Psoas muscle (tissue), 8 donors: Measurements from ENCODE around the gene PODXL2. TPM values are rescaled to one million over a fixed set of nuclear protein-coding genes. Genes with fewer than 3 reads are reported as not detected.
A peak's percentile ranks its signal among the peaks of the same experiment; 100 is the strongest.
"Not testable (repeated sequence)": the region's sequence is repeated elsewhere in the genome, so short reads cannot be mapped to it uniquely, and the experiment has no call there.

Source experiments
- ATAC-seq, 4 donors: fragments of 200-7000 bp; cut with Tn5 transposase; one replicate each; pipeline ENCODE4 v1.9.1; 2020; ENCODE audit warnings: moderate library complexity in 3 of 4, mild to moderate bottlenecking in 2 of 4
- DNase-seq, 2 donors: peaks; one replicate each; pipeline ENCODE4 v3.0.0-alpha.2; 2020
- H3K27ac ChIP-seq: fragments of 200-600 bp; one replicate; pipeline ENCODE4 v1.8.0; 2022
- H3K27me3 ChIP-seq, 3 donors: fragments of 200-600 bp in 1 of 3; one replicate each; pipeline versions ENCODE4 v1.6.1 to v1.8.0; 2013 to 2022; ENCODE audit warnings: low read length in 2 of 3, mild to moderate bottlenecking in 2 of 3, moderate library complexity in 1 of 3; ENCODE audit not compliant: insufficient read depth in 3 of 3
- H3K36me3 ChIP-seq, 2 donors: fragments of 200-600 bp in 1 of 2; one replicate each; pipeline versions ENCODE4 v1.6.1 to v1.8.0; 2013 to 2022; ENCODE audit warnings: low read depth in 1 of 2, mild to moderate bottlenecking in 1 of 2, moderate library complexity in 1 of 2; ENCODE audit not compliant: insufficient read depth in 1 of 2
- H3K4me1 ChIP-seq: fragments of 200-600 bp; one replicate; pipeline ENCODE4 v1.8.0; 2022
- H3K4me3 ChIP-seq: fragments of 200-600 bp; one replicate; pipeline ENCODE4 v1.8.0; 2022; ENCODE audit warnings: mild to moderate bottlenecking
- H3K9me3 ChIP-seq: fragments of 200-600 bp; one replicate; pipeline ENCODE4 v1.8.0; 2022
- WGBS, 3 donors: extraction: QIAGEN DNeasy Blood & Tissue Kit; methylation state at CpG; one replicate each; pipeline versions ENCODE4 v1.1.6 to v1.1.7; 2013; 5-methylcytosine and 5-hydroxymethylcytosine counted together
- intact Hi-C, 2 donors: fragments of 100-400 bp; cut with DNase I; formaldehyde crosslinking; loops; one replicate each; pipeline versions ENCODE4 v1.11.0 to v1.14.2; 2022
- polyA plus RNA-seq, 3 donors: library from polyadenylated mRNA; stranded (reverse); fragments of 200-250 nt; gene quantifications; one replicate each; pipeline ENCODE4 v1.2.3, GENCODE V29; 2013
- total RNA-seq, 4 donors: library from RNA; stranded (reverse); fragmentation: NEBNext Ultra II Directional in 2 of 4; extraction: Animal tissue kit (Norgen Biotek cat#: 25700) in 2 of 4; gene quantifications; one replicate each; pipeline versions ENCODE4 v1.2.1 to v1.2.4, GENCODE V29; 2021 to 2023
- TF ChIP-seq, protein P1 (sequence below): fragments of 200-600 bp; IDR thresholded peaks from one replicate; pipeline ENCODE4 v1.8.0; 2022; ENCODE audit warnings: antibody characterized with exemption
- donor health status: healthy with polysubstance abuse.
- donor health status: DM: no; HTN: no; CAD: no; lungs with moderate emphysema.
- donor health status: Bipolar disorder and iron deficiency.
- donor health status: healthy.
- donor health status: DM: yes; HTN: yes; CAD: no.
- donor health status: DM: no; HTN: no; CAD: no.
- donor health status: DM: no; HTN: no; CAD: no.
- donor health status: DM: yes; HTN: yes; CAD: no.

Gene PODXL2
- total and polyA plus RNA-seq, 7 donors, result 1.4 to 3.0 (median 2.1) TPM

DNA sequence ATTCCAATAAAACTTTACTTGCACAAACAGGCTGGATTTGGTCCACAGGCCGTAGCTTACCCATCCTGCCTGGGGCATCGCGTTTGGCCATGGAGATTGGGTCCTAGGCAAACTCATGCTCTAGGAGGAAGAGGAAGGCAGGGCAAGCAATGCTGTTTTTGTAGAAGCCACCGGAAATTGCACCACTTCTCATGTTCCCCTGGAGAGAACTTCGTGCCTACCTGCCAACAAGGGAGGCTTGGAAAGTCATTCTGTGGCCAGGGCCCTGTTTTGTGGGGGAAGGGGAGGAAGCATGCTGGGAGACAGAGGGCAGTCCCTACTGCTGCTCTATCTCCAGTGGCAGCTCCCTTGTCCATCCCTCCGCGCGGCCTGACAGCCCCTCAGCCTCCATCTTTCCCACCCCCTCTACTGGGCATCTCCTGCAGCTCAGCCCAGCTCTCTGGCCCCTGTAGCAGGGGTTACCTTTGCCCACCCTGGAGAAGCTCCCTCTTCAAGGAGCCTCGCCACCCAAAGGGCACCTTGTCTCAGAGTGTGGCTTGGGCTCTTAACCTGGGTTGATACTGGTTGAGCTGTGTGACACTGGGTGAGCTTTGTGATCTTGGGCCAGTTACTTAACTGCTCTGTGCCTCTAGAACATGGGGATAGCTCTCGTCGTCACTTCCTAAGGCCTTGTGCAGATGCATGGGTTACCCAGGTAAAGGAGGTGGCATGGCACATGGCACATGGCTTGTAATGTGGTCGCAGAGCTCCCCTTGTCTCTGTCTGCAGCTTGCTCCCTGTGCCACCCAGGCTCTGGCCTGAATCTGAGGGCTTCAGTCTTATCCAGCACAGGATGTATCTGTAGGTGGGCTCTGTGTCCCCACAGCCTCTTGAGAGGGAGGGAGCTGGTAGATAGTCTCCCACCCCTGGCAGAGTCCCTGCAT is 49.9 kb downstream of the PODXL2 start:
- H3K36me3 ChIP-seq, result peaks cover 0 to 51% of the 10 kb centered on the region in 2 donors
- H3K9me3 ChIP-seq, result no peaks in the 10 kb centered on the region
- peak; percentile 63 to 78 (median 74) for ATAC-seq
- DNase-seq, result peak; percentile 27 to 60
- intact Hi-C loops, result no loop called here
- 68 to 69% (median 68%) methylated on average over 12 of the region's 12 CpGs for WGBS, 3 donors
- H3K27ac ChIP-seq, result peak overlapping the region; percentile 67
- TF ChIP-seq, protein P1, sequence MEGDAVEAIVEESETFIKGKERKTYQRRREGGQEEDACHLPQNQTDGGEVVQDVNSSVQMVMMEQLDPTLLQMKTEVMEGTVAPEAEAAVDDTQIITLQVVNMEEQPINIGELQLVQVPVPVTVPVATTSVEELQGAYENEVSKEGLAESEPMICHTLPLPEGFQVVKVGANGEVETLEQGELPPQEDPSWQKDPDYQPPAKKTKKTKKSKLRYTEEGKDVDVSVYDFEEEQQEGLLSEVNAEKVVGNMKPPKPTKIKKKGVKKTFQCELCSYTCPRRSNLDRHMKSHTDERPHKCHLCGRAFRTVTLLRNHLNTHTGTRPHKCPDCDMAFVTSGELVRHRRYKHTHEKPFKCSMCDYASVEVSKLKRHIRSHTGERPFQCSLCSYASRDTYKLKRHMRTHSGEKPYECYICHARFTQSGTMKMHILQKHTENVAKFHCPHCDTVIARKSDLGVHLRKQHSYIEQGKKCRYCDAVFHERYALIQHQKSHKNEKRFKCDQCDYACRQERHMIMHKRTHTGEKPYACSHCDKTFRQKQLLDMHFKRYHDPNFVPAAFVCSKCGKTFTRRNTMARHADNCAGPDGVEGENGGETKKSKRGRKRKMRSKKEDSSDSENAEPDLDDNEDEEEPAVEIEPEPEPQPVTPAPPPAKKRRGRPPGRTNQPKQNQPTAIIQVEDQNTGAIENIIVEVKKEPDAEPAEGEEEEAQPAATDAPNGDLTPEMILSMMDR, result no peak
- no peaks in the 10 kb centered on the region for H3K27me3 ChIP-seq
- H3K4me1 ChIP-seq, result peaks cover 13% of the 10 kb centered on the region
- no peak overlapping the region for H3K4me3 ChIP-seq

DNA sequence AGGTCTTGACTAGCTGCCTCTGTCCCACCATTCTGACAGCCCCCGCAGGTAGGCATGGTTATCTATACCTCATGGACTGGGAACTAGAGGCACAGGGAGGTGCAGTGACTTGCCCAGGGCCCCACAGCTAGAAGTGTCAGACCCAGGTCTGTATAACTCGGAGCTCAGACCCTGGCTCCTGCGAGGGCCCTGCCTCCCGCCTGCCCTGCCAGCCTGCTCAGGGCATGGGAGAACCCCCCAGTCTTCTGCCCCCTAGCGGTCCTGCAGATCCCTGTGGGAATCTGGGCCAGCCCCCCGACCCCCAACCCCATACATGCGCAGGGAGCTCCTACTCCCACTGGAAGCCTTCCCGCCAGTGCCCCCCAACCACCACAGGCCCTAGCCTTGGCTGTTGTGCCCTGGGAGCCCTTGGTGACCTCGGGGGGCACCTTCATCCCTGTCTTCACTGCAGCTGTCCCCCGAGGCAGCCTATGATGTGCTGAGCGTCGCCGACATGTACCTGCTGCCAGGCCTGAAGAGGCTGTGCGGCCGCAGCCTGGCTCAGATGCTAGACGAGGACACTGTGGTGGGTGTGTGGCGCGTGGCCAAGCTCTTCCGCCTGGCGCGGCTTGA is 50.7 kb downstream of the PODXL2 start:
- Histone ChIP-seq H3K4me3 (no peak overlapping the region), H3K27me3 (no peaks in the 10 kb centered on the region), H3K9me3 (no peaks in the 10 kb centered on the region), H3K36me3 (peaks cover 0 to 51% of the 10 kb centered on the region in 2 donors), H3K4me1 (peaks cover 9% of the 10 kb centered on the region), H3K27ac (peak overlapping the region; percentile 67)
- 86 to 90% (median 89%) methylated on average over 20 to 21 of the region's 21 CpGs for WGBS, 3 donors
- TF ChIP-seq, protein P1, result no peak
- intact Hi-C loops, result no loop called here
- DNase-seq, result peak in 1 of 2 donors; percentile 56
- no peak for ATAC-seq

DNA sequence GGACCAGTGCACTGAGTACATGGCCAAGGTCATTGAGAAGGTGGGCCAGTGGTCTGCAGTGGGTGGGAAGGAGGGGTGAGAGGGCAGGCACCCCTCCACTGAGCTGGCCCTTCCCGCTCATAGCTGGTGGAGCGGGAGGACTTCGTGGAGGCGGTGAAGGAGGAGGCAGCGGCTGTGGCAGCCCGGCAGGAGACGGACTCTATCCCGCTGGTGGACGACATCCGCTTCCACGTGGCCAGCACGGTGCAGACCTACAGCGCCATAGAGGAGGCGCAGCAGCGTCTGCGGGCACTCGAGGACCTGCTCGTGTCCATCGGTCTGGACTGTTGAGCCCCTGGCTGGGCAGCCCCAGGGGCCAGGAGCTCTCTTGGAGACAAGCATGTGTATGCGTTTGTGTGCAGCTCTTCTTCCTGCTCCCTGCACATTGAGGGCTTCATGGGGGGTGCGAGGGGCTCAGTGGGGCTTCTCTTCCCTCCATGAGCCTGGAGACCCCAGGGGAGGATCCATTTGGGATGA is 51.2 kb downstream of the PODXL2 start:
- no peak for ATAC-seq
- Histone ChIP-seq H3K27me3 (no peaks in the 10 kb centered on the region), H3K4me3 (no peak overlapping the region), H3K36me3 (peaks cover 0 to 51% of the 10 kb centered on the region in 2 donors), H3K27ac (no peak overlapping the region), H3K9me3 (no peaks in the 10 kb centered on the region), H3K4me1 (peaks cover 9% of the 10 kb centered on the region)
- peak in 1 of 2 donors; percentile 24 for DNase-seq
- TF ChIP-seq, protein P1, result no peak
- WGBS, 3 donors, result 95 to 97% (median 96%) methylated on average over 19 to 21 of the region's 21 CpGs
- intact Hi-C loops, result no loop called here

DNA sequence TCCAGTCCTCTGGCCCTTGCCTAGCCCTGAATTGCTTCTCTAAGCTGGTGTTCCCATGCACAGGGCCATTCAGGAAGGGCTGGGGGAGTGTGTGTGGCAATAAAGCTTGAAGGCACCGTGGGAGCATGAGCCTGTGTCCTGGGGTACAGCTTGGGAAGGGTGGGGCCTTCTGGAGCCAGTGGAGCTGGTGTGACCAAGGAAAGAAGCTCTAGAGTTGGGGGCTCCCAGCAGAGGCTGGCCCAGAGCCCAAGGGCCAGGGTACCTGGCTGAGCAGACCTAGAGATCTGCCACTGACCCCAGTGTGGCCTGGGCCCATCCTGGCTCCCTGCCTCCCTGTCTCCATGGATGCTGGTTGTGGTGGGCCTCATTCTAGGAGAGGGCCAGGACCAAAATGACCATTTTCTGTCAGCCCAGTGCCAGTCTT is 51.8 kb downstream of the PODXL2 start:
- Histone ChIP-seq H3K36me3 (peaks cover 0 to 46% of the 10 kb centered on the region in 2 donors), H3K27me3 (no peaks in the 10 kb centered on the region), H3K4me1 (peaks cover 9% of the 10 kb centered on the region), H3K27ac (no peak overlapping the region), H3K9me3 (no peaks in the 10 kb centered on the region), H3K4me3 (no peak overlapping the region)
- intact Hi-C loops, result no loop called here
- TF ChIP-seq, protein P1, result no peak
- WGBS, 3 donors, result 88 to 94% (median 90%) methylated on average over 1 of the region's 1 CpG
- ATAC-seq (no peak), DNase-seq (peak in 1 of 2 donors; percentile 46)

DNA sequence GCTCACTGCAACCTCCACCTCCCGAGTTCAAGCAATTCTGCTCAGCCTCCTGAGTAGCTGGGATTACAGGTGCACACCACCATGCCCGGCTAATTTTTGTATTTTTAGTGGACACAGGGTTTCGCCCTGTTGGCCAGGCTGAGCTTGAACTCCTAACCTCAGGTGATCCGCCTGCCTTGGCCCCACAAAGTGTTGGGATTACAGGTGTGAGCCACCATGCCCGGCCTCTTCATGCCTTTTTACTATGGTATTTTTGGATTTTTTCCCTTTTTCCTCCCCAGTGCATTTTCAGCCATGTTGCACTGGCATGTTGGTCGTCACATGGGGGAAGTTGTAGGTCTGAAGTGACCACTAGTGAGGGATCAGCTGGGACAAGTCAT is 53.2 kb downstream of the PODXL2 start:
- H3K27ac ChIP-seq, H3K4me3 ChIP-seq, ATAC-seq, H3K9me3 ChIP-seq, DNase-seq, H3K27me3 ChIP-seq, intact Hi-C loops, H3K4me1 ChIP-seq: not testable (repeated sequence)
- 88 to 93% (median 91%) methylated on average over 6 of the region's 6 CpGs for WGBS, 3 donors
- peaks cover 0 to 33% of the 10 kb centered on the region in 2 donors for H3K36me3 ChIP-seq
